ENCODE measurements around the gene NKPD1.

Gene NKPD1

GRCh38 chr19:45117167-45117594 is 43.6 kb downstream of the NKPD1 start:
- DNase-seq: peak; percentile 13 to 29

GRCh38 chr19:45115809-45116615 is 44.8 kb downstream of the NKPD1 start:
- peak in 1 of 2 donors; percentile 9 for DNase-seq

DNA sequence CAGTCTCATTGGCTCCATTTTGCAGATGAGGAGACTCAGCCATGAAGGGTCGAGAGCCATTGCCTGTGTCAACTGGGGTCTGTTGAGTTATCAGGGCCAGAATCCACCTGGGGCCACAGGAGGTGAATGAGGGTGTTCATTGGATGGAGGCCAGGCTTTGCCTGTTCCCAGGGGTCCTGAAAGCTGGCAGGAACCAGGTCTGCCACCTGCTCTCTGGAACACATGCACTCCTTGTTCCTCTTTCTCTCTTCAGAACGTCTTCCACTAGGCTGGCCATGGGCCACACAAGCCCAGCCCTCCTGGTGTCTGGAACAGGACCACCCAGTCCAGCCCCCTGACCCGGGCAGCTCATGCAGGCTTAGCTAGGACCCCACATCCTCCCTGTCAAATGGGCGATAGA is 46.7 kb downstream of the NKPD1 start:
- DNase-seq: no peak

DNA sequence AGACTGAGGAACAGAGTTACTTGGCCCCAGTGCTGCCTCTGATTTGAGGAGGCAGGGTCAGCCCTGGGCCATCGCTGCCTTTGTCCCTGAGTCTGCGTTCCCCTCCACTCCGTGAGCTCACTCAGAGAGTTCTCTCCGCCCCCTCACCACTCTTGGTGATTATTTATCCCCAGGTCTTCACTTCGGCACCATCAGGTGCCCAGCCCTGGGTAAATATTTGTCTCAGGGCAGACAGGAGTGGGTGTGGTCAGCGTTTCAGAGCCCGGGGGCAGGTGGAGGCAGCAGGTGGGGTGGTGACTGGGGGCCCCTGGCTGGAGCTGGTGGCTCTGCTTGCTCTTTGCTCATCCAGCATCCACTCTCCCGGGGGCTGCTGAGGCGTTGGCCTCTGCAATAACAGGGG is 47.2 kb downstream of the NKPD1 start:
- no peak for DNase-seq

DNA sequence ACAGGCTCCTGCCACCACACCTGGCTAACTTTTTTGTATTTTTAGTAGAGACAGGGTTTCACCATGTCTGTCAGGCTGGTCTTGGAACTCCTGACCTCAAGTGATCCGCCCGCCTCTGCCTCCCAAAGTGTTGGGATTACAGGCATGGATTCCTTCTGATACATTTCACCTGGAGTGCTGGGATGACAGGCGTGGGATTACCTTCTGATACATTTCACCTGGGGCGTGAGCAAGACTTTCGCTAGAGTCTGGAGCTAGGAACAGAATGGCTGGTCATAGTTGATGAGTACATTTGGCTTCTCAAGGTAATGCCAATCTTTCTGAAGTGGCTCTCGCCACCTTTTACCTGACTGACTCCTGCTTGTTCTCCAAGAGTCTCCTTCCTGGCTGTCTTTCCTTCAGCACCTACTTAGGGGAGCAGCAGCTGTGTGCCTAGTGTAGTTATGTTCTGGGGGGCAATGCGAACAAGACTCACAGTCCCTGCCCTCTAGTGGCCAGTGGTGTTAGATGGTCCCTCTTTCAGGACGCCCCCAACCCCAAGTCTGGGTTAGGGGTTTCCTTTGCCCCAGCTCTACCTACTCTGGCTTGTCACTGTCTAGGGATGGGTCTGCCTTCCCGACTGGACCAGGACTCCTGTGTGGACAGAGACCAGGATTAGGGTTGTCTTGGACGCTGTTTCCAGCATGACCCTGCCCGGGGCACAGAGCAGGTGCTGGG is 48.5 kb downstream of the NKPD1 start:
- DNase-seq: no peak
